ENCODE data around the gene JPH4. TPM values are rescaled to one million over a fixed set of nuclear protein-coding genes. Genes with fewer than 3 reads are reported as not detected.
A peak's percentile ranks its signal among the peaks of the same experiment; 100 is the strongest.
"Not testable (repeated sequence)": the region's sequence is repeated elsewhere in the genome, so short reads cannot be mapped to it uniquely, and the experiment has no call there.

The JPH4 gene
- total RNA-seq, 2 donors from 2014 or later, result 0.52 to 0.99 TPM

- Histone ChIP-seq H3K4me1 (peaks cover 20% of the 10 kb centered on the region), H3K9me3 (no peaks in the 10 kb centered on the region), H3K27me3 (no peaks in the 10 kb centered on the region), H3K27ac (no peak overlapping the region), H3K36me3 (replicated peaks in 1 of 2; ENCODE audit: insufficient read depth in 1 of 2, low read depth in 2 of 2) (no peaks in the 10 kb centered on the region), H3K4me3 (no peak overlapping the region)
- TF ChIP-seq CTCF (IDR thresholded peaks at IDR 0.05) (no peak), POLR2A (IDR thresholded peaks at IDR 0.05) (no peak)
- WGBS, 2 donors, result 87% methylated on average over 4 of the region's 4 CpGs
- DNase-seq (no peak), ATAC-seq (no peak)
- intact Hi-C loops (cut with DNase I), result no loop called here
Measured at GRCh38 chr14:23590198-23590597, 11.6 kb upstream of the JPH4 start.

GRCh38 chr14:23589606-23590005, 11.0 kb upstream of the JPH4 start:
- no peaks in the 10 kb centered on the region for H3K27me3 ChIP-seq
- H3K36me3 ChIP-seq (replicated peaks in 1 of 2; ENCODE audit: insufficient read depth in 1 of 2, low read depth in 2 of 2), result no peaks in the 10 kb centered on the region
- intact Hi-C loops (cut with DNase I), result loop anchor here (10.0 kb wide), 2 partner anchors 315 to 345 kb away; no protein-coding TSS in a partner anchor
- TF ChIP-seq POLR2A (IDR thresholded peaks at IDR 0.05) (no peak), CTCF (IDR thresholded peaks at IDR 0.05) (no peak)
- no peak for DNase-seq
- no peak overlapping the region for H3K4me3 ChIP-seq
- peaks cover 20% of the 10 kb centered on the region for H3K4me1 ChIP-seq
- H3K9me3 ChIP-seq, result no peaks in the 10 kb centered on the region
- peak overlapping the region in 3 of 4 donors; percentile 42 to 60 (median 58) for H3K27ac ChIP-seq
- no peak for ATAC-seq
- 100% methylated on average over 2 of the region's 2 CpGs for WGBS, 2 donors

- no peaks in the 10 kb centered on the region for H3K27me3 ChIP-seq
- intact Hi-C loops (cut with DNase I), result loop anchor here (10.0 kb wide), 2 partner anchors 316 to 346 kb away; no protein-coding TSS in a partner anchor
- WGBS, 2 donors, result 16 to 20% methylated on average over 5 of the region's 5 CpGs
- peak overlapping the region in 3 of 4 donors; percentile 42 to 60 (median 58) for H3K27ac ChIP-seq
- ATAC-seq (peak; percentile 100), DNase-seq (peak; percentile 96 to 98 (median 98))
- H3K9me3 ChIP-seq, result no peaks in the 10 kb centered on the region
- H3K36me3 ChIP-seq (replicated peaks in 1 of 2; ENCODE audit: insufficient read depth in 1 of 2, low read depth in 2 of 2), result no peaks in the 10 kb centered on the region
- H3K4me1 ChIP-seq, result peaks cover 20% of the 10 kb centered on the region
- H3K4me3 ChIP-seq, result no peak overlapping the region
- TF ChIP-seq POLR2A (IDR thresholded peaks at IDR 0.05) (no peak), CTCF (IDR thresholded peaks at IDR 0.05) (peak; percentile 74 to 99 (median 98))
Measured at GRCh38 chr14:23588884-23589598, 10.5 kb upstream of the JPH4 start.

GRCh38 chr14:23584527-23585203, 6.1 kb upstream of the JPH4 start:
- not testable (repeated sequence) for H3K36me3 ChIP-seq (replicated peaks in 1 of 2; ENCODE audit: insufficient read depth in 1 of 2, low read depth in 2 of 2); ATAC-seq; H3K27ac ChIP-seq; DNase-seq; H3K4me3 ChIP-seq; H3K9me3 ChIP-seq; H3K27me3 ChIP-seq
- H3K4me1 ChIP-seq, result peaks cover 16% of the 10 kb centered on the region
- intact Hi-C loops (cut with DNase I), result loop anchor here (10.0 kb wide), 2 partner anchors 320 to 350 kb away; no protein-coding TSS in a partner anchor
- WGBS, 2 donors, result 58 to 90% methylated on average over 3 to 20 of the region's 26 CpGs

- 82 to 83% methylated on average over 22 to 25 of the region's 25 CpGs for WGBS, 2 donors
- not testable (repeated sequence) for H3K27ac ChIP-seq; H3K36me3 ChIP-seq (replicated peaks in 1 of 2; ENCODE audit: insufficient read depth in 1 of 2, low read depth in 2 of 2); H3K9me3 ChIP-seq; H3K4me3 ChIP-seq; DNase-seq; H3K27me3 ChIP-seq; ATAC-seq; H3K4me1 ChIP-seq
- intact Hi-C loops (cut with DNase I), result loop anchor here (10.0 kb wide), 2 partner anchors 321 to 351 kb away; no protein-coding TSS in a partner anchor
Measured at GRCh38 chr14:23583761-23584526, 5.4 kb upstream of the JPH4 start.

Data from body of pancreas (tissue), 4 donors.